ENCODE data around the gene TCOF1.

DNA sequence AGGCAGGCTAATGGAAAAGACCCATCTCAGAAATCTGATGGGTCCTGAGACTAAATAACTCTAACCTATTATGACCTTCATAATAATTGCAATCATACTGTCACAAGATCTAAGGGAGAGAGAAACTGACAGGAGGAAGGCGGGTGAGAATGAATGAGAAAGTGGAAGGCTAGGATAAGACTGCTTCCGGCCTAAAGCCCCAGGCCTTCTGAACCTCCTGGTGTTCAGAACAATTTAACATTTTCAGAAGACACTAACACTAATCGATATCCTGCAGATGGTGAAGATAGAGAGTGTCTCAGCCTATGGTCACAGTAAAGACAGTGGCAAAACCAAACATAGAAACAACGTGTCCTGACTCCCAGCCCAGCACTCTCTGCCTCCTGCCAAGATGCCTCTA is 90.8 kb downstream of the TCOF1 start:
- no peak for TF ChIP-seq EZH2 (IDR thresholded peaks at IDR 0.05; ENCODE audit: low read length)
- TF ChIP-seq, protein P1, sequence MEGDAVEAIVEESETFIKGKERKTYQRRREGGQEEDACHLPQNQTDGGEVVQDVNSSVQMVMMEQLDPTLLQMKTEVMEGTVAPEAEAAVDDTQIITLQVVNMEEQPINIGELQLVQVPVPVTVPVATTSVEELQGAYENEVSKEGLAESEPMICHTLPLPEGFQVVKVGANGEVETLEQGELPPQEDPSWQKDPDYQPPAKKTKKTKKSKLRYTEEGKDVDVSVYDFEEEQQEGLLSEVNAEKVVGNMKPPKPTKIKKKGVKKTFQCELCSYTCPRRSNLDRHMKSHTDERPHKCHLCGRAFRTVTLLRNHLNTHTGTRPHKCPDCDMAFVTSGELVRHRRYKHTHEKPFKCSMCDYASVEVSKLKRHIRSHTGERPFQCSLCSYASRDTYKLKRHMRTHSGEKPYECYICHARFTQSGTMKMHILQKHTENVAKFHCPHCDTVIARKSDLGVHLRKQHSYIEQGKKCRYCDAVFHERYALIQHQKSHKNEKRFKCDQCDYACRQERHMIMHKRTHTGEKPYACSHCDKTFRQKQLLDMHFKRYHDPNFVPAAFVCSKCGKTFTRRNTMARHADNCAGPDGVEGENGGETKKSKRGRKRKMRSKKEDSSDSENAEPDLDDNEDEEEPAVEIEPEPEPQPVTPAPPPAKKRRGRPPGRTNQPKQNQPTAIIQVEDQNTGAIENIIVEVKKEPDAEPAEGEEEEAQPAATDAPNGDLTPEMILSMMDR (optimal IDR thresholded peaks at IDR 0.05 in 1 of 3, IDR thresholded peaks at IDR 0.05 in 1 of 3, conservative IDR thresholded peaks at IDR 0.05 in 1 of 3; ENCODE audit: extremely low read depth in 1 of 3, insufficient read depth in 2 of 3, low read length in 3 of 3): no peak

Measured in keratinocyte (primary cell).